ENCODE measurements around the gene CD200R1L. TPM values are rescaled to one million over a fixed set of nuclear protein-coding genes. Genes with fewer than 3 reads are reported as not detected.

The CD200R1L gene
- total and polyA plus RNA-seq, 2 of the 13 experiments (the other 11 are each of a cell fraction or from before 2014, with no cell fraction given) = not detected

GRCh38 chr3:112767777-112768176, 78.9 kb downstream of the CD200R1L start:
- no peaks in the 10 kb centered on the region for H4K20me1 ChIP-seq (ENCODE audit: insufficient read depth, low read length)
- no peaks in the 10 kb centered on the region for H3K79me2 ChIP-seq (ENCODE audit: insufficient read depth, low read length)
- H3K27ac ChIP-seq (ENCODE audit: extremely low read length, insufficient read depth, low read length) = no peak overlapping the region
- no peaks in the 10 kb centered on the region for H3K4me1 ChIP-seq (ENCODE audit: insufficient read depth, low read length)
- H3K36me3 ChIP-seq (replicated peaks in 1 of 2; ENCODE audit: control insufficient read depth in 1 of 2, insufficient read depth in 2 of 2, low read length in 2 of 2) = no peaks in the 10 kb centered on the region
- BruUV-seq (replicated peaks) = no TSS peak
- no peaks in the 10 kb centered on the region for H3K9me3 ChIP-seq (ENCODE audit: low read length)
- no peak overlapping the region for H3K4me3 ChIP-seq (replicated peaks in 1 of 3; ENCODE audit: insufficient read depth in 1 of 3, low read depth in 2 of 3, low read length in 3 of 3)
- FAIRE-seq (no peak), DNase-seq (ENCODE audit: low spot score) (no peak), ATAC-seq (no peak)
- 11% methylated on average over 2 of the region's 2 CpGs for WGBS (ENCODE audit: low lambda C conversion rate)
- H2AFZ ChIP-seq (ENCODE audit: low read length) = no peak overlapping the region
- ChIA-PET CTCF (ENCODE audit: low intra/inter-chr PET ratio, low total read pairs) (no interaction called here), POLR2A (no interaction called here)
- no peaks in the 10 kb centered on the region for H3K27me3 ChIP-seq (ENCODE audit: control insufficient read depth in 1 of 2, insufficient read depth in 2 of 2, low read length in 2 of 2)
- no peak overlapping the region for H3K4me2 ChIP-seq (ENCODE audit: low read depth, low read length)
- intact Hi-C loops (cut with micrococcal nuclease; ENCODE audit: unreplicated experiment) = no loop called here
- in situ Hi-C loops (cut with HindIII; ENCODE audit: extremely low pct_ligation_motif_present, low pct_unique_long_range_greater_than_20kb) = no loop called here
- H3K9ac ChIP-seq (ENCODE audit: insufficient read depth, low read depth, low read length) = no peak overlapping the region
- no peak for TF ChIP-seq ZNF317 (CRISPR knock-in tag; IDR thresholded peaks at IDR 0.05)
- no peak for TF ChIP-seq HOXD1 (CRISPR knock-in tag; IDR thresholded peaks at IDR 0.05)
- TF ChIP-seq ZNF569 (CRISPR knock-in tag; IDR thresholded peaks at IDR 0.05; ENCODE audit: borderline replicate concordance) = no peak

DNA sequence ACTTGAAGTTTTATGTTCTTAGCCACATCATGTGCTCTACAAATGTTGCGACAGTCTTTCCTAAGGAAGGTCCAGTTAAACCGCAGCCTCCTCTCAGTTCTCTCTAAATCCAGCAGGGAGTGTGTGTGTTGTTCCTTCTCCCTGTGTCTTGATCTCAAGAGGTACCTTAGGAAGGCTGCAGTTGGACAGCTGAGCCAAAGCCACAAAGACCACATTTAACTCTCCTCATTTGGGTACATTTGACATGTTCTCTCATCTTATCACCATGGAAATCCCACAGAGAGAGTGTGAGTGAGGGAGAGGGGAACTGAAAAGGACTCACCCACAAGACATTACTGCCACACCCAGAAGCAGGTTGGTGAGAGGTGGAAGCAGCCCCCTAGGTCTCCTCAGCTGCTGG, 79.5 kb downstream of the CD200R1L start:
- no peaks in the 10 kb centered on the region for H3K36me3 ChIP-seq (replicated peaks in 1 of 2; ENCODE audit: control insufficient read depth in 1 of 2, insufficient read depth in 2 of 2, low read length in 2 of 2)
- CTCF ChIA-PET (ENCODE audit: low intra/inter-chr PET ratio, low total read pairs) = no interaction called here
- intact Hi-C loops (cut with micrococcal nuclease; ENCODE audit: unreplicated experiment) = no loop called here
- ATAC-seq = no peak
- no peaks in the 10 kb centered on the region for H3K9me3 ChIP-seq (ENCODE audit: low read length)
- in situ Hi-C loops (cut with HindIII; ENCODE audit: extremely low pct_ligation_motif_present, low pct_unique_long_range_greater_than_20kb) = no loop called here
- no peak for DNase-seq (ENCODE audit: low spot score)
- H3K27me3 ChIP-seq (ENCODE audit: control insufficient read depth in 1 of 2, insufficient read depth in 2 of 2, low read length in 2 of 2) = no peaks in the 10 kb centered on the region
- FAIRE-seq = no peak
- no peaks in the 10 kb centered on the region for H3K79me2 ChIP-seq (ENCODE audit: insufficient read depth, low read length)
- 38% methylated on average over 2 of the region's 2 CpGs for WGBS (ENCODE audit: low lambda C conversion rate)
- H3K4me2 ChIP-seq (ENCODE audit: low read depth, low read length) = no peak overlapping the region
- no peak overlapping the region for H3K9ac ChIP-seq (ENCODE audit: insufficient read depth, low read depth, low read length)
- no TSS peak for BruUV-seq (replicated peaks)
- POLR2A ChIA-PET = no interaction called here
- H4K20me1 ChIP-seq (ENCODE audit: insufficient read depth, low read length) = no peaks in the 10 kb centered on the region
- H3K27ac ChIP-seq (ENCODE audit: extremely low read length, insufficient read depth, low read length) = no peak overlapping the region
- H2AFZ ChIP-seq (ENCODE audit: low read length) = no peak overlapping the region
- H3K4me1 ChIP-seq (ENCODE audit: insufficient read depth, low read length) = no peaks in the 10 kb centered on the region
- no peak overlapping the region for H3K4me3 ChIP-seq (replicated peaks in 1 of 3; ENCODE audit: insufficient read depth in 1 of 3, low read depth in 2 of 3, low read length in 3 of 3)
- TF ChIP-seq ZSCAN30 (CRISPR knock-in tag; IDR thresholded peaks at IDR 0.05) = no peak
- TF ChIP-seq HDAC6 (IDR thresholded peaks at IDR 0.05; ENCODE audit: low read depth, low read length) = no peak
- no peak for TF ChIP-seq ZNF616 (CRISPR knock-in tag; IDR thresholded peaks at IDR 0.05; ENCODE audit: low read depth)
- TF ChIP-seq BRD4 (CRISPR knock-in tag; IDR thresholded peaks at IDR 0.05) = no peak
- TF ChIP-seq TBP (CRISPR knock-in tag; IDR thresholded peaks at IDR 0.05) = no peak
- TF ChIP-seq, protein P1, sequence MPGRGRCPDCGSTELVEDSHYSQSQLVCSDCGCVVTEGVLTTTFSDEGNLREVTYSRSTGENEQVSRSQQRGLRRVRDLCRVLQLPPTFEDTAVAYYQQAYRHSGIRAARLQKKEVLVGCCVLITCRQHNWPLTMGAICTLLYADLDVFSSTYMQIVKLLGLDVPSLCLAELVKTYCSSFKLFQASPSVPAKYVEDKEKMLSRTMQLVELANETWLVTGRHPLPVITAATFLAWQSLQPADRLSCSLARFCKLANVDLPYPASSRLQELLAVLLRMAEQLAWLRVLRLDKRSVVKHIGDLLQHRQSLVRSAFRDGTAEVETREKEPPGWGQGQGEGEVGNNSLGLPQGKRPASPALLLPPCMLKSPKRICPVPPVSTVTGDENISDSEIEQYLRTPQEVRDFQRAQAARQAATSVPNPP (CRISPR knock-in tag; IDR thresholded peaks at IDR 0.05) = no peak
- TF ChIP-seq ZNF746 (CRISPR knock-in tag; IDR thresholded peaks at IDR 0.05) = no peak
- TF ChIP-seq, protein P2, sequence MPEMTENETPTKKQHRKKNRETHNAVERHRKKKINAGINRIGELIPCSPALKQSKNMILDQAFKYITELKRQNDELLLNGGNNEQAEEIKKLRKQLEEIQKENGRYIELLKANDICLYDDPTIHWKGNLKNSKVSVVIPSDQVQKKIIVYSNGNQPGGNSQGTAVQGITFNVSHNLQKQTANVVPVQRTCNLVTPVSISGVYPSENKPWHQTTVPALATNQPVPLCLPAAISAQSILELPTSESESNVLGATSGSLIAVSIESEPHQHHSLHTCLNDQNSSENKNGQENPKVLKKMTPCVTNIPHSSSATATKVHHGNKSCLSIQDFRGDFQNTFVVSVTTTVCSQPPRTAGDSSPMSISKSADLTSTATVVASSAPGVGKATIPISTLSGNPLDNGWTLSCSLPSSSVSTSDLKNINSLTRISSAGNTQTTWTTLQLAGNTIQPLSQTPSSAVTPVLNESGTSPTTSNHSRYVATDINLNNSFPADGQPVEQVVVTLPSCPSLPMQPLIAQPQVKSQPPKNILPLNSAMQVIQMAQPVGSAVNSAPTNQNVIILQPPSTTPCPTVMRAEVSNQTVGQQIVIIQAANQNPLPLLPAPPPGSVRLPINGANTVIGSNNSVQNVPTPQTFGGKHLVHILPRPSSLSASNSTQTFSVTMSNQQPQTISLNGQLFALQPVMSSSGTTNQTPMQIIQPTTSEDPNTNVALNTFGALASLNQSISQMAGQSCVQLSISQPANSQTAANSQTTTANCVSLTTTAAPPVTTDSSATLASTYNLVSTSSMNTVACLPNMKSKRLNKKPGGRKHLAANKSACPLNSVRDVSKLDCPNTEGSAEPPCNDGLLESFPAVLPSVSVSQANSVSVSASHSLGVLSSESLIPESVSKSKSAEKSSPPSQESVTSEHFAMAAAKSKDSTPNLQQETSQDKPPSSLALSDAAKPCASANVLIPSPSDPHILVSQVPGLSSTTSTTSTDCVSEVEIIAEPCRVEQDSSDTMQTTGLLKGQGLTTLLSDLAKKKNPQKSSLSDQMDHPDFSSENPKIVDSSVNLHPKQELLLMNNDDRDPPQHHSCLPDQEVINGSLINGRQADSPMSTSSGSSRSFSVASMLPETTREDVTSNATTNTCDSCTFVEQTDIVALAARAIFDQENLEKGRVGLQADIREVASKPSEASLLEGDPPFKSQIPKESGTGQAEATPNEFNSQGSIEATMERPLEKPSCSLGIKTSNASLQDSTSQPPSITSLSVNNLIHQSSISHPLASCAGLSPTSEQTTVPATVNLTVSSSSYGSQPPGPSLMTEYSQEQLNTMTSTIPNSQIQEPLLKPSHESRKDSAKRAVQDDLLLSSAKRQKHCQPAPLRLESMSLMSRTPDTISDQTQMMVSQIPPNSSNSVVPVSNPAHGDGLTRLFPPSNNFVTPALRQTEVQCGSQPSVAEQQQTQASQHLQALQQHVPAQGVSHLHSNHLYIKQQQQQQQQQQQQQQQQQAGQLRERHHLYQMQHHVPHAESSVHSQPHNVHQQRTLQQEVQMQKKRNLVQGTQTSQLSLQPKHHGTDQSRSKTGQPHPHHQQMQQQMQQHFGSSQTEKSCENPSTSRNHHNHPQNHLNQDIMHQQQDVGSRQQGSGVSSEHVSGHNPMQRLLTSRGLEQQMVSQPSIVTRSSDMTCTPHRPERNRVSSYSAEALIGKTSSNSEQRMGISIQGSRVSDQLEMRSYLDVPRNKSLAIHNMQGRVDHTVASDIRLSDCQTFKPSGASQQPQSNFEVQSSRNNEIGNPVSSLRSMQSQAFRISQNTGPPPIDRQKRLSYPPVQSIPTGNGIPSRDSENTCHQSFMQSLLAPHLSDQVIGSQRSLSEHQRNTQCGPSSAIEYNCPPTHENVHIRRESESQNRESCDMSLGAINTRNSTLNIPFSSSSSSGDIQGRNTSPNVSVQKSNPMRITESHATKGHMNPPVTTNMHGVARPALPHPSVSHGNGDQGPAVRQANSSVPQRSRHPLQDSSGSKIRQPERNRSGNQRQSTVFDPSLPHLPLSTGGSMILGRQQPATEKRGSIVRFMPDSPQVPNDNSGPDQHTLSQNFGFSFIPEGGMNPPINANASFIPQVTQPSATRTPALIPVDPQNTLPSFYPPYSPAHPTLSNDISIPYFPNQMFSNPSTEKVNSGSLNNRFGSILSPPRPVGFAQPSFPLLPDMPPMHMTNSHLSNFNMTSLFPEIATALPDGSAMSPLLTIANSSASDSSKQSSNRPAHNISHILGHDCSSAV (CRISPR knock-in tag; IDR thresholded peaks at IDR 0.05; ENCODE audit: borderline replicate concordance) = no peak
